Measurements from ENCODE around the gene PIP5K1A.

DNA sequence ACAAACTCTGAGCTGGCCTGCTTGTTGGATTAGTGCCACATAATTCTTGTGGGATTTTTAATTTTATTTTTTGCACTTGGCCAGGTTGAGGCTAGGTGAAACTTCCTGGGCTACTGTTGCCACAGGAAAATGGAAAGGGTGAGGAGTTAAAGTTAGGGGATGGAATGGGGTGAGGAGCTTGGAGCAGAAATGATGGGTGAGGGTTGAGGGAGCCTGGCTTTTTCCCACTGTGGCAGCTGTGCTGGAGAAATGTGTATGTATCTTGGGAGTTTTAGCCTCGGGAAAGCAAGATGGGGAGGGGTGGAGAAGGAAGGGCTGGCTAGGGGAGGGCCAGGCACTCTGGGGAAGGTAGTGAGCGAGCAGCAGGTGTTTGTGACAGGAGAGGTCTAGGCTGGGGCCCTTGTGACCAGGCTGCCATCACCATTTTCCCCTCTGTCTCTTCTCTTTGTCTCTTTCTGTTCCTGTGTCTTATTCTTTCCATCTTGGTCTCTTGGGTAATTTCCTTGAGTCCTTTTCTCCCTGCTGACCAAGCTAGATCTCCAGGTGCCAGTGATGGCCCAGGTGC, 85.7 kb downstream of the PIP5K1A start:
- TF ChIP-seq, protein P1, sequence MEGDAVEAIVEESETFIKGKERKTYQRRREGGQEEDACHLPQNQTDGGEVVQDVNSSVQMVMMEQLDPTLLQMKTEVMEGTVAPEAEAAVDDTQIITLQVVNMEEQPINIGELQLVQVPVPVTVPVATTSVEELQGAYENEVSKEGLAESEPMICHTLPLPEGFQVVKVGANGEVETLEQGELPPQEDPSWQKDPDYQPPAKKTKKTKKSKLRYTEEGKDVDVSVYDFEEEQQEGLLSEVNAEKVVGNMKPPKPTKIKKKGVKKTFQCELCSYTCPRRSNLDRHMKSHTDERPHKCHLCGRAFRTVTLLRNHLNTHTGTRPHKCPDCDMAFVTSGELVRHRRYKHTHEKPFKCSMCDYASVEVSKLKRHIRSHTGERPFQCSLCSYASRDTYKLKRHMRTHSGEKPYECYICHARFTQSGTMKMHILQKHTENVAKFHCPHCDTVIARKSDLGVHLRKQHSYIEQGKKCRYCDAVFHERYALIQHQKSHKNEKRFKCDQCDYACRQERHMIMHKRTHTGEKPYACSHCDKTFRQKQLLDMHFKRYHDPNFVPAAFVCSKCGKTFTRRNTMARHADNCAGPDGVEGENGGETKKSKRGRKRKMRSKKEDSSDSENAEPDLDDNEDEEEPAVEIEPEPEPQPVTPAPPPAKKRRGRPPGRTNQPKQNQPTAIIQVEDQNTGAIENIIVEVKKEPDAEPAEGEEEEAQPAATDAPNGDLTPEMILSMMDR (IDR thresholded peaks at IDR 0.05): no peak
- no peak for TF ChIP-seq POLR2AphosphoS5 (IDR thresholded peaks at IDR 0.05)
